Mammary epithelial cell (primary cell): ENCODE results near the gene SLC38A1.

Experiments
- EZH2 ChIP-seq: IDR thresholded peaks from 2 replicates; pipeline ENCODE4 v1.6.1; 2012; ENCODE audit warnings: low read length, inconsistent platforms, borderline replicate concordance
- TF ChIP-seq, protein P1 (sequence below), 2 donors: IDR thresholded peaks in 1 of 2; conservative IDR thresholded peaks in 1 of 2; 2 replicates each; pipeline ENCODE4 v1.5.1; 2011 to 2012; ENCODE audit warnings: inconsistent platforms in 2 of 2, low read length in 2 of 2, mild to moderate bottlenecking in 2 of 2, control low read depth in 1 of 2, low read depth in 1 of 2; ENCODE audit not compliant: insufficient read depth in 1 of 2; ENCODE audit errors: extremely low read depth in 1 of 2

DNA sequence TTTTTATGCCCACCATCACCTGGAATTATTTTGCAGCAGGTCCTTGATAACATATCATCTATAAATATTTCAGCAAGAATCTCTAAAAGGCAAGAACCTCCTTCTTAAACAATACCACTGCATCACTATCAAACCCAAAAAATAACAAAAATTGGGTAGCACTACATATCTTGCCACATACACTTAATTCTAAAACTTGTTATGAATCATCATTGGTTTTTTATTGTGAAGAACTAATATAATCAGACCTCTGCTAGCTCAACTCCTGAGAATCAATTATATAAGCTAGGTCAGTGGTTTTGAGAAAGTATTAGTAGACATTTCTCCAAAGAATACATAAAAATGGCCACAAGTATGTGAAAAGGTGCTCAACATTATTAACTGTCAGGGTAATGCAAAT lies 23.8 kb downstream of the SLC38A1 start:
- TF ChIP-seq, protein P1, sequence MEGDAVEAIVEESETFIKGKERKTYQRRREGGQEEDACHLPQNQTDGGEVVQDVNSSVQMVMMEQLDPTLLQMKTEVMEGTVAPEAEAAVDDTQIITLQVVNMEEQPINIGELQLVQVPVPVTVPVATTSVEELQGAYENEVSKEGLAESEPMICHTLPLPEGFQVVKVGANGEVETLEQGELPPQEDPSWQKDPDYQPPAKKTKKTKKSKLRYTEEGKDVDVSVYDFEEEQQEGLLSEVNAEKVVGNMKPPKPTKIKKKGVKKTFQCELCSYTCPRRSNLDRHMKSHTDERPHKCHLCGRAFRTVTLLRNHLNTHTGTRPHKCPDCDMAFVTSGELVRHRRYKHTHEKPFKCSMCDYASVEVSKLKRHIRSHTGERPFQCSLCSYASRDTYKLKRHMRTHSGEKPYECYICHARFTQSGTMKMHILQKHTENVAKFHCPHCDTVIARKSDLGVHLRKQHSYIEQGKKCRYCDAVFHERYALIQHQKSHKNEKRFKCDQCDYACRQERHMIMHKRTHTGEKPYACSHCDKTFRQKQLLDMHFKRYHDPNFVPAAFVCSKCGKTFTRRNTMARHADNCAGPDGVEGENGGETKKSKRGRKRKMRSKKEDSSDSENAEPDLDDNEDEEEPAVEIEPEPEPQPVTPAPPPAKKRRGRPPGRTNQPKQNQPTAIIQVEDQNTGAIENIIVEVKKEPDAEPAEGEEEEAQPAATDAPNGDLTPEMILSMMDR (conservative IDR thresholded peaks at IDR 0.05 in 1 of 2, IDR thresholded peaks at IDR 0.05 in 1 of 2; ENCODE audit: extremely low read depth in 1 of 2, insufficient read depth in 1 of 2, low read depth in 1 of 2, low read length in 2 of 2) = no peak
- no peak for TF ChIP-seq EZH2
